ENCODE results near the gene SCML1. TPM values are rescaled to one million over a fixed set of nuclear protein-coding genes. Genes with fewer than 3 reads are reported as not detected.

Gene SCML1
- total RNA-seq, 2 experiments from 2014 or later = 59.1 to 60.3 TPM

DNA sequence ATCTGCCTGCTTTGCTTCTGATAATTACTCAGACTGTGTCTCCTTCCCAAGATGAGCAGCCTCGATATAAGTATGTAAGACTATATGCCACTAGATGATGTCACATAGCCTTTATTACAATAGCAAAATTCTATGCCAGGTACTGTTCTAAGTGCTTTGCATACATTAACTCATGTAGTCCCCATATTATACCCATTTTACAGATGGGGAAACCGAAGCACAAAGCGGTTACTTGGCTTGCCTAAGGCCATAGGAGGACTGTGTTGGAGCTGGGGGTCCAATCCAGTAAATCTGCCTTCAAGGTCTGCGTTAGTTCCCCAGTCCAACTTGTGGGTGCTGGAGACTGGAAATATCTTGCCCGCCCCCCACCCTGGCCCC is 826 bp upstream of the SCML1 start:
- TF ChIP-seq CTCF (IDR thresholded peaks at IDR 0.05) = no peak
- Histone ChIP-seq H3K4me1 (ENCODE audit: insufficient read depth, low read length) (peaks cover 11% of the 10 kb centered on the region), H3K36me3 (ENCODE audit: insufficient read depth, low read length) (no peaks in the 10 kb centered on the region), H3K27me3 (ENCODE audit: control insufficient read depth in 1 of 2, insufficient read depth in 2 of 2, low read length in 2 of 2) (peaks cover 0 to 2% of the 10 kb centered on the region in 2 experiments), H3K27ac (ENCODE audit: low read depth in 1 of 2, low read length in 2 of 2) (peak overlapping the region; percentile 57 to 96), H3K4me3 (ENCODE audit: low read length) (peak overlapping the region; percentile 69), H3K9me3 (ENCODE audit: control insufficient read depth in 1 of 2, insufficient read depth in 1 of 2, low read length in 2 of 2) (no peaks in the 10 kb centered on the region)
- Mint-ChIP-seq H3K4me1 (ENCODE audit: low read depth) (peaks cover 40% of the 10 kb centered on the region), H3K9me3 (no peaks in the 10 kb centered on the region), H3K36me3 (ENCODE audit: low read depth) (peaks cover 14% of the 10 kb centered on the region), H3K4me3 (peak overlapping the region; percentile 92), H3K27ac (peak overlapping the region; percentile 89), H3K27me3 (no peaks in the 10 kb centered on the region)
- ChIA-PET POLR2A (interaction anchor here (0.6 to 1.8 kb wide), 2 partner anchors 251 to 619 kb away, joined by 3 to 9 read pairs; no protein-coding TSS in a partner anchor), CTCF (no interaction called here)
- intact Hi-C loops (cut with DNase I, micrococcal nuclease) = loop anchor here (2.0 to 10.0 kb wide), 5 partner anchors 688 to 1608 kb away; partner anchors contain the start of genes PDHA1 (in 2 of the 2), CDKL5 (in 1 of the 2) and PHKA2 (in 1 of the 2)
- no peak for DNase-seq
- ATAC-seq (ENCODE audit: poor library complexity) = no peak

DNA sequence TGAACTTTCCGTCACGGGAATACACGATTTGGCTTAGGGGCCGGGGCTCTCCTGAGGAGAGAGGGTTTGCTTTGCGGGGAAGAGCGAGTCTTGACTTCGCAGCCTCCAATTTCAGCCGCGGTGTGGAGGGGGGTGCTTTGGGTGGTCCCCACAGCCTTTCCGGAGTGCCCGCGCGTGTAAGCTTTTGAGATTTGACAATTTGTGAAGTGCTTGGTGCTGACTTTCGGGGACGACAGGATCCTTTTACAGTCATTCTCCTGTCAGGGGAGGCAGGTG is 355 bp downstream of the SCML1 start:
- Histone ChIP-seq H3K27me3 (ENCODE audit: control insufficient read depth in 1 of 2, insufficient read depth in 2 of 2, low read length in 2 of 2) (peaks cover 0 to 2% of the 10 kb centered on the region in 2 experiments), H3K27ac (ENCODE audit: low read depth in 1 of 2, low read length in 2 of 2) (peak overlapping the region; percentile 81 to 96), H3K4me1 (ENCODE audit: insufficient read depth, low read length) (peaks cover 11% of the 10 kb centered on the region), H3K36me3 (ENCODE audit: insufficient read depth, low read length) (no peaks in the 10 kb centered on the region), H3K9me3 (ENCODE audit: control insufficient read depth in 1 of 2, insufficient read depth in 1 of 2, low read length in 2 of 2) (no peaks in the 10 kb centered on the region), H3K4me3 (ENCODE audit: low read length) (peak overlapping the region; percentile 69)
- intact Hi-C loops (cut with DNase I, micrococcal nuclease) = loop anchor here (2.0 to 10.0 kb wide), 5 partner anchors 687 to 1607 kb away; partner anchors contain the start of genes PDHA1 (in 2 of the 2), CDKL5 (in 1 of the 2) and PHKA2 (in 1 of the 2)
- Mint-ChIP-seq H3K9me3 (no peaks in the 10 kb centered on the region), H3K27me3 (no peaks in the 10 kb centered on the region), H3K4me3 (peak overlapping the region; percentile 92), H3K4me1 (ENCODE audit: low read depth) (peaks cover 49% of the 10 kb centered on the region), H3K27ac (peak overlapping the region; percentile 89), H3K36me3 (ENCODE audit: low read depth) (peaks cover 14% of the 10 kb centered on the region)
- no peak for TF ChIP-seq CTCF (IDR thresholded peaks at IDR 0.05)
- POLR2A ChIA-PET = interaction anchor here (0.7 to 1.8 kb wide), 6 partner anchors 8 to 1018 kb away, joined by 3 to 9 read pairs (median 4); partner anchors contain the start of gene SYAP1
- CTCF ChIA-PET = no interaction called here
- ATAC-seq (ENCODE audit: poor library complexity) = no peak
- peak in 7 of 14 experiments; percentile 6 to 40 (median 12) for DNase-seq

GRCh38 chrX:17737986-17738713 is 857 bp downstream of the SCML1 start:
- H3K27me3 Mint-ChIP-seq = no peaks in the 10 kb centered on the region
- peaks cover 14% of the 10 kb centered on the region for H3K36me3 Mint-ChIP-seq (ENCODE audit: low read depth)
- Histone ChIP-seq H3K27me3 (ENCODE audit: control insufficient read depth in 1 of 2, insufficient read depth in 2 of 2, low read length in 2 of 2) (peaks cover 0 to 2% of the 10 kb centered on the region in 2 experiments), H3K9me3 (ENCODE audit: control insufficient read depth in 1 of 2, insufficient read depth in 1 of 2, low read length in 2 of 2) (no peaks in the 10 kb centered on the region), H3K36me3 (ENCODE audit: insufficient read depth, low read length) (no peaks in the 10 kb centered on the region), H3K4me3 (ENCODE audit: low read length) (peak overlapping the region; percentile 69), H3K4me1 (ENCODE audit: insufficient read depth, low read length) (peaks cover 11% of the 10 kb centered on the region), H3K27ac (ENCODE audit: low read depth in 1 of 2, low read length in 2 of 2) (peak overlapping the region; percentile 81 to 96)
- H3K4me3 Mint-ChIP-seq = peak overlapping the region; percentile 92
- CTCF ChIA-PET = no interaction called here
- intact Hi-C loops (cut with DNase I, micrococcal nuclease) = loop anchor here (2.0 to 10.0 kb wide), 6 partner anchors 35 to 1607 kb away; partner anchors contain the start of genes PDHA1 (in 2 of the 2), CDKL5 (in 1 of the 2) and PHKA2 (in 1 of the 2)
- no peaks in the 10 kb centered on the region for H3K9me3 Mint-ChIP-seq
- peaks cover 54% of the 10 kb centered on the region for H3K4me1 Mint-ChIP-seq (ENCODE audit: low read depth)
- peak overlapping the region; percentile 89 for H3K27ac Mint-ChIP-seq
- ATAC-seq (ENCODE audit: poor library complexity) (peak; percentile 57), DNase-seq (peak; percentile 6 to 86 (median 42))
- POLR2A ChIA-PET = interaction anchor here (0.7 to 1.8 kb wide), 7 partner anchors 9 to 1019 kb away, joined by 3 to 9 read pairs (median 4); partner anchors contain the start of genes CDKL5 and SYAP1
- TF ChIP-seq CTCF (IDR thresholded peaks at IDR 0.05) = no peak

Measured in CD4-positive, alpha-beta T cell (primary cell).